ENCODE data around the gene CES1. TPM values are rescaled to one million over a fixed set of nuclear protein-coding genes. Genes with fewer than 3 reads are reported as not detected.
"Not testable (repeated sequence)": the region's sequence is repeated elsewhere in the genome, so short reads cannot be mapped to it uniquely, and the experiment has no call there.

CES1 gene
- total RNA-seq, 1 donor from 2014 or later, result 0.26 TPM

- FAIRE-seq, result no peak
- no peaks in the 10 kb centered on the region for H3K36me3 ChIP-seq (ENCODE audit: control insufficient read depth, insufficient read depth, low read length)
- H3K27me3 ChIP-seq (ENCODE audit: control insufficient read depth, insufficient read depth, low read length), result no peaks in the 10 kb centered on the region
- no peak for DNase-seq (ENCODE audit: low read depth)
- TF ChIP-seq CTCF (IDR thresholded peaks at IDR 0.05; ENCODE audit: insufficient read depth, low read length, severe bottlenecking), result no peak
- no peak overlapping the region for H3K4me3 ChIP-seq (ENCODE audit: low read depth, low read length)
These were observed 6.2 kb upstream of the CES1 start for GRCh38 chr16:55839115-55839514.

- FAIRE-seq, result no peak
- no peak for DNase-seq (ENCODE audit: low read depth)
- Histone ChIP-seq H3K4me3 (ENCODE audit: low read depth, low read length) (no peak overlapping the region), H3K27me3 (ENCODE audit: control insufficient read depth, insufficient read depth, low read length) (no peaks in the 10 kb centered on the region), H3K36me3 (ENCODE audit: control insufficient read depth, insufficient read depth, low read length) (no peaks in the 10 kb centered on the region)
- TF ChIP-seq CTCF (IDR thresholded peaks at IDR 0.05; ENCODE audit: insufficient read depth, low read length, severe bottlenecking), result no peak
These were observed 3.3 kb upstream of the CES1 start for GRCh38 chr16:55836158-55836611.

- TF ChIP-seq CTCF (IDR thresholded peaks at IDR 0.05; ENCODE audit: insufficient read depth, low read length, severe bottlenecking), result no peak
- Histone ChIP-seq H3K4me3 (ENCODE audit: low read depth, low read length) (no peak overlapping the region), H3K27me3 (ENCODE audit: control insufficient read depth, insufficient read depth, low read length) (no peaks in the 10 kb centered on the region), H3K36me3 (ENCODE audit: control insufficient read depth, insufficient read depth, low read length) (no peaks in the 10 kb centered on the region)
- FAIRE-seq (no peak), DNase-seq (ENCODE audit: low read depth) (no peak)
These were observed 2.7 kb upstream of the CES1 start for GRCh38 chr16:55835581-55835980.

- not testable (repeated sequence) for DNase-seq (ENCODE audit: low read depth); FAIRE-seq; H3K36me3 ChIP-seq (ENCODE audit: control insufficient read depth, insufficient read depth, low read length); H3K4me3 ChIP-seq (ENCODE audit: low read depth, low read length); H3K27me3 ChIP-seq (ENCODE audit: control insufficient read depth, insufficient read depth, low read length)
These were observed 2.3 kb upstream of the CES1 start for GRCh38 chr16:55835173-55835572.

- H3K4me3 ChIP-seq (ENCODE audit: low read depth, low read length), result no peak overlapping the region
- FAIRE-seq (no peak), DNase-seq (ENCODE audit: low read depth) (no peak)
- no peaks in the 10 kb centered on the region for H3K36me3 ChIP-seq (ENCODE audit: control insufficient read depth, insufficient read depth, low read length)
- no peaks in the 10 kb centered on the region for H3K27me3 ChIP-seq (ENCODE audit: control insufficient read depth, insufficient read depth, low read length)
- TF ChIP-seq CTCF (IDR thresholded peaks at IDR 0.05; ENCODE audit: insufficient read depth, low read length, severe bottlenecking), result no peak
These were observed 1.2 kb upstream of the CES1 start for GRCh38 chr16:55834049-55834448.

GRCh38 chr16:55832425-55832772 is 497 bp downstream of the CES1 start:
- no peak for DNase-seq (ENCODE audit: low read depth)

More at GRCh38 chr16:55832425-55832772, 497 bp downstream of the CES1 start:
- no peak for TF ChIP-seq CTCF (IDR thresholded peaks at IDR 0.05; ENCODE audit: insufficient read depth, low read length, severe bottlenecking)
- Histone ChIP-seq H3K27me3 (ENCODE audit: control insufficient read depth, insufficient read depth, low read length) (no peaks in the 10 kb centered on the region), H3K36me3 (ENCODE audit: control insufficient read depth, insufficient read depth, low read length) (no peaks in the 10 kb centered on the region), H3K4me3 (ENCODE audit: low read depth, low read length) (no peak overlapping the region)
- FAIRE-seq, result no peak
